Measurements from ENCODE around the gene CATSPERD. TPM values are rescaled to one million over a fixed set of nuclear protein-coding genes. Genes with fewer than 3 reads are reported as not detected.
"Not testable (repeated sequence)": the region's sequence is repeated elsewhere in the genome, so short reads cannot be mapped to it uniquely, and the experiment has no call there.

CATSPERD gene
- total RNA-seq, 1 donor from 2014 or later: not detected

GRCh38 chr19:5686647-5687359, 33.6 kb upstream of the CATSPERD start:
- DNase-seq: peak; percentile 86

- DNase-seq: no peak
Measured at GRCh38 chr19:5687360-5688198, 32.9 kb upstream of the CATSPERD start.

- not testable (repeated sequence) for DNase-seq
Measured at GRCh38 chr19:5688262-5688881, 32.1 kb upstream of the CATSPERD start.

- DNase-seq: peak; percentile 92
Measured at GRCh38 chr19:5690125-5690954, 30.1 kb upstream of the CATSPERD start, which contains the start of gene RPL36. RPL36 (plus strand) TSS chr19:5690295; CDS start chr19:5690508, 213 bp downstream.

- DNase-seq: no peak
Measured at GRCh38 chr19:5690955-5691821, 29.2 kb upstream of the CATSPERD start.

GRCh38 chr19:5691822-5692722, 28.4 kb upstream of the CATSPERD start:
- no peak for DNase-seq

GRCh38 chr19:5692723-5693194, 27.7 kb upstream of the CATSPERD start:
- no peak for DNase-seq

- DNase-seq: no peak
Measured at GRCh38 chr19:5693195-5694166, 27.0 kb upstream of the CATSPERD start.

- no peak for DNase-seq
Measured at GRCh38 chr19:5694167-5694955, 26.1 kb upstream of the CATSPERD start.

GRCh38 chr19:5694956-5695648, 25.3 kb upstream of the CATSPERD start:
- no peak for DNase-seq

GRCh38 chr19:5695649-5696195, 24.7 kb upstream of the CATSPERD start:
- DNase-seq: no peak

GRCh38 chr19:5696196-5697021, 24.0 kb upstream of the CATSPERD start:
- no peak for DNase-seq

- DNase-seq: no peak
Measured at GRCh38 chr19:5697022-5697889, 23.2 kb upstream of the CATSPERD start.

- no peak for DNase-seq
Measured at GRCh38 chr19:5697890-5698634, 22.4 kb upstream of the CATSPERD start.

Data from occipital lobe (tissue), 2 donors.